Ishikawa (cell line): ENCODE results near the gene NUAK2.

Source experiments
- CEBPB ChIP-seq: IDR thresholded peaks from 2 replicates; pipeline ENCODE4 v1.6.1; 2012
- CREB1 ChIP-seq: IDR thresholded peaks from 2 replicates; pipeline ENCODE4 v1.6.1; 2012; ENCODE audit warnings: low read depth
- EGR1 ChIP-seq: IDR thresholded peaks from 2 replicates; pipeline ENCODE4 v1.6.1; 2012
- EP300 ChIP-seq: IDR thresholded peaks from 2 replicates; pipeline ENCODE4 v1.6.1; 2012; ENCODE audit warnings: borderline replicate concordance
- RAD21 ChIP-seq: IDR thresholded peaks from 2 replicates; pipeline ENCODE4 v1.6.1; 2012; ENCODE audit warnings: low read depth
- TAF1 ChIP-seq: IDR thresholded peaks from 2 replicates; pipeline ENCODE4 v1.6.1; 2012; ENCODE audit warnings: low read depth, mild to moderate bottlenecking
- YY1 ChIP-seq: IDR thresholded peaks from 2 replicates; pipeline ENCODE4 v1.6.1; 2012; ENCODE audit warnings: low read depth
- ZBTB7A ChIP-seq: IDR thresholded peaks from 2 replicates; pipeline ENCODE4 v1.6.1; 2012; ENCODE audit warnings: low read depth
- TF ChIP-seq, protein P1 (sequence below): IDR thresholded peaks from 2 replicates; pipeline ENCODE4 v1.6.1; 2012
- TF ChIP-seq, protein P2 (sequence below): IDR thresholded peaks from 2 replicates; pipeline ENCODE4 v1.6.1; 2012

DNA sequence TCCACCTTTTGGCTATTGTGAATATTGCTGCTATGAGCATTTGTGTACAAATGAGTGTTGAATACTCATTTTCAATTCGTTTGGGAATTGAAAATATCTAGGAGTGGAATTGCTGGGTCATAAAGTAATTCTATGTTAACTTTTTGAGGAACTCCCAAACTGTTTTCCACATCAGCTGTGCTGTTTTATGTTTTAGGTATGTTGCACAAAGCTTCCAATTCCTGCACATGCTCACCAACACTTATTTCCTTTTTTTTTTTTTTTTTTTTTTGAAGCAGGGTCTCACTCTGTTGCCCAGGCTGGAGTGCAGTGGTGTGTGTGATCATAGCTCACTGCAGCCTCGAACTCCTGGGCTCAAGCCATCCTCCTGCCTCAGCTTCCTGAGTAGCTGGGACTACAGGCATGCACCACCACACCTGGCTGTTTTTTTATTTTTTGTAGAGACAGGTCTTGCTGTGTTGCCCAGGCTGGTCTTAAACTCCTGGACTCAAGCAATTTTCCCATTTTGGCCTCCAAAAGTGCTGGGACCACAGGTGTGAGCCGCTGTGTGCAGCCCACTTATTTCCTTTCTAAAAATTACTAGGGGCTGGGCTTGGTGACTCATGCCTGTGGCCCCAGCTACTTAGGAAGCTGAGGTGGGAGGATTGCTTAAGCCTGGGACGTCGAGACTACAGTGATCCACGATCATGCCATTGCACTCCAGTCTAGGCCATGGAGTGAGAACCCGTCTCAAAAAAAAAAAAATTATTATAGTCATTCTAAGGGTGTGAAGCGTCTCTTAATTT lies 60.4 kb downstream of the NUAK2 start:
- no peak for TF ChIP-seq YY1
- no peak for TF ChIP-seq ZBTB7A
- TF ChIP-seq CREB1, result no peak
- no peak for TF ChIP-seq EP300
- TF ChIP-seq TAF1, result no peak
- TF ChIP-seq CEBPB, result no peak
- TF ChIP-seq RAD21, result no peak
- TF ChIP-seq, protein P1, sequence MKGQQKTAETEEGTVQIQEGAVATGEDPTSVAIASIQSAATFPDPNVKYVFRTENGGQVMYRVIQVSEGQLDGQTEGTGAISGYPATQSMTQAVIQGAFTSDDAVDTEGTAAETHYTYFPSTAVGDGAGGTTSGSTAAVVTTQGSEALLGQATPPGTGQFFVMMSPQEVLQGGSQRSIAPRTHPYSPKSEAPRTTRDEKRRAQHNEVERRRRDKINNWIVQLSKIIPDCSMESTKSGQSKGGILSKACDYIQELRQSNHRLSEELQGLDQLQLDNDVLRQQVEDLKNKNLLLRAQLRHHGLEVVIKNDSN, result no peak
- TF ChIP-seq, protein P2, sequence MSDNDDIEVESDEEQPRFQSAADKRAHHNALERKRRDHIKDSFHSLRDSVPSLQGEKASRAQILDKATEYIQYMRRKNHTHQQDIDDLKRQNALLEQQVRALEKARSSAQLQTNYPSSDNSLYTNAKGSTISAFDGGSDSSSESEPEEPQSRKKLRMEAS, result no peak
- no peak for TF ChIP-seq EGR1
